ENCODE measurements around the gene INPP5A. TPM values are rescaled to one million over a fixed set of nuclear protein-coding genes. Genes with fewer than 3 reads are reported as not detected.
"Not testable (repeated sequence)": the region's sequence is repeated elsewhere in the genome, so short reads cannot be mapped to it uniquely, and the experiment has no call there.

Gene INPP5A
- total RNA-seq, 4 donors from 2014 or later = 16.9 to 58.2 (median 29.5) TPM

GRCh38 chr10:132504501-132505272 is 32.9 kb upstream of the INPP5A start:
- H3K9me3 ChIP-seq = no peaks in the 10 kb centered on the region
- H3K36me3 ChIP-seq = no peaks in the 10 kb centered on the region
- no peak overlapping the region for H3K27ac ChIP-seq
- intact Hi-C loops (cut with DNase I) = no loop called here
- TF ChIP-seq CTCF (IDR thresholded peaks at IDR 0.05) = no peak
- TF ChIP-seq POLR2A (IDR thresholded peaks at IDR 0.05) = no peak
- no peak for DNase-seq
- H3K4me3 ChIP-seq = no peak overlapping the region
- peaks cover 0 to 20% (median 4%) of the 10 kb centered on the region in 3 donors for H3K4me1 ChIP-seq
- H3K27me3 ChIP-seq = peaks cover 0 to 6% (median 0%) of the 10 kb centered on the region in 4 donors
- 80 to 89% methylated on average over 1 to 7 of the region's 14 CpGs for WGBS, 2 donors

- H3K9me3 ChIP-seq; H3K27me3 ChIP-seq; H3K36me3 ChIP-seq; intact Hi-C loops (cut with DNase I); H3K4me3 ChIP-seq; H3K27ac ChIP-seq; DNase-seq: not testable (repeated sequence)
- H3K4me1 ChIP-seq = peaks cover 0 to 24% (median 4%) of the 10 kb centered on the region in 3 donors
- 63% methylated on average over 9 of the region's 23 CpGs; no CpG with 5 or more reads in 1 of the 2 donors for WGBS, 2 donors
Observed at GRCh38 chr10:132505546-132505945, 32.0 kb upstream of the INPP5A start.

GRCh38 chr10:132506711-132507408 is 30.7 kb upstream of the INPP5A start:
- no peak for DNase-seq
- Histone ChIP-seq H3K4me1 (peaks cover 0 to 24% (median 4%) of the 10 kb centered on the region in 3 donors), H3K4me3 (no peak overlapping the region), H3K27me3 (peaks cover 0 to 5% (median 0%) of the 10 kb centered on the region in 4 donors), H3K9me3 (no peaks in the 10 kb centered on the region), H3K27ac (peak overlapping the region in 3 of 4 donors; percentile 53 to 63 (median 56)), H3K36me3 (no peaks in the 10 kb centered on the region)
- no peak for TF ChIP-seq POLR2A (IDR thresholded peaks at IDR 0.05)
- no peak for TF ChIP-seq CTCF (IDR thresholded peaks at IDR 0.05)
- intact Hi-C loops (cut with DNase I) = no loop called here
- WGBS, 2 donors = 55 to 66% methylated on average over 6 of the region's 11 CpGs

- Histone ChIP-seq H3K36me3 (no peaks in the 10 kb centered on the region), H3K27ac (peak overlapping the region in 3 of 4 donors; percentile 56 to 63 (median 59)), H3K4me1 (peaks cover 0 to 24% (median 4%) of the 10 kb centered on the region in 3 donors), H3K9me3 (no peaks in the 10 kb centered on the region), H3K27me3 (no peaks in the 10 kb centered on the region), H3K4me3 (no peak overlapping the region)
- intact Hi-C loops (cut with DNase I) = no loop called here
- WGBS, 2 donors = 60 to 70% methylated on average over 2 to 7 of the region's 10 CpGs
- TF ChIP-seq CTCF (IDR thresholded peaks at IDR 0.05) (no peak), POLR2A (IDR thresholded peaks at IDR 0.05) (no peak)
- DNase-seq = no peak
Observed at GRCh38 chr10:132507409-132507955, 30.1 kb upstream of the INPP5A start.

- no peaks in the 10 kb centered on the region for H3K27me3 ChIP-seq
- H3K9me3 ChIP-seq = no peaks in the 10 kb centered on the region
- WGBS, 2 donors = 50 to 94% methylated on average over 1 to 5 of the region's 10 CpGs
- no peaks in the 10 kb centered on the region for H3K36me3 ChIP-seq
- intact Hi-C loops (cut with DNase I) = no loop called here
- no peak overlapping the region for H3K4me3 ChIP-seq
- peak overlapping the region in 3 of 4 donors; percentile 56 to 63 (median 59) for H3K27ac ChIP-seq
- no peak for TF ChIP-seq POLR2A (IDR thresholded peaks at IDR 0.05)
- TF ChIP-seq CTCF (IDR thresholded peaks at IDR 0.05) = no peak
- no peak for DNase-seq
- peaks cover 0 to 24% (median 4%) of the 10 kb centered on the region in 3 donors for H3K4me1 ChIP-seq
Observed at GRCh38 chr10:132507956-132508490, 29.6 kb upstream of the INPP5A start.
